SW 1271 (cell line): ENCODE data around the gene TTC32.

Experiments
- DNase-seq, 2 experiments: peaks; one replicate each; lab custom pipeline; 2025; lab: John Stamatoyannopoulos, UW

The TTC32 gene

GRCh38 chr2:19876751-19877150 lies 25.0 kb downstream of the TTC32 start:
- DNase-seq: no peak

DNA sequence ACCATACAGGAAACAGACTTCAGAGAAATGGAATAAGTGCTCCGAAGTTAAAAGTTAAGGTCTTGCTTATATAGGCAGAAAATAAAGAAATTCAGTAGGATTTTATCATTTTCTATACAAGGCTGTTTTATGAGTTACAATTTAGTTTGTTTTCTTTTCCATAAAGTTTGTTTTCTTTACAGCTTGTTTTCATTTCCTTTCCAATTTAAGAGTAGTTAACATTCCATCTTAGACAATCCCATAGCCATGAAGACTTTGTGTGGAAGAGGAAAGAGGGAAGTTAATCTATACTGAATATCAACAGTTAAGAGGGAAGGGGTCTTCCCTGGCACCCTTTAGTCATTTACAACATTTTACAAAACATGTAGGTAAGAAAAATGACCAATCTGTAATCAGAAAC lies 26.5 kb downstream of the TTC32 start:
- no peak for DNase-seq

DNA sequence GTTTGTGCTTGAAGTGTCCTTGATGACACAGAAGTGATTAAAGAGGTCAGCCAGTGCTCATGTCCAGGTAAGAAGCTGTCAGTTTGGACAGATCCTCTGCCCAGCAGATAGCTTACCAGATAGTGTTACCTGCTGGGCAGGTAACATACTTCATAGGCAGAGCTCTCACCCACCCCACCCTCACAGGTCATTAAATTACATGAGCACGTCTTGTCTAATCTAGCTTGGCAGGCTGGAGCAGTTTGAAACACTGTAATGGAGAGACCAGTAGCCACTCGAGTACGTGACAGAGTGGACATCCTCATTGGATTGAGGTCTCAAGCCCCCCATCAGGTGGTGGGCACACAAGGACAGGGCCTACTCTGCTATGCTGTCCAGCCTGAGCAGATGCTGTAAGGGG lies 27.1 kb downstream of the TTC32 start:
- no peak for DNase-seq

DNA sequence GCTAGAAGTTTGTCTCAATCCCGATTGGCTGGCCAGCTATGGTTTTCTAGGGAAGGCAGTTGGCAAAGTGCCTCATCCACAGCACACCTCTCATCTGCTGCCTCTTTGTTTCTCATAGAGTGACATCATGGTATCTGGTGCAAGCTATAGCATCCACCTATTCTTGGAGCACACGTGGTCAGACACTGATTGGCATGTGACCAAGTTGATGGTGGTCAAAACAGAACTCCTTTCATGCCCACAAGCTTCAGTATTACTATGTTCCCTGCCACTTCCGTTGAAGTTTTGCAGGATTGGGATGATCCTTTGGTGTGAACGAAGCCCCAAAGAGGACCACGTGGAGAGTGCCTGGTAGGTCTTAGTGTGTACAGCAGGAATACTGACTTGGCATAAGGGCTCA lies 28.8 kb downstream of the TTC32 start:
- no peak for DNase-seq

GRCh38 chr2:19872302-19872701 lies 29.5 kb downstream of the TTC32 start:
- DNase-seq: no peak

GRCh38 chr2:19871836-19872235 lies 29.9 kb downstream of the TTC32 start:
- DNase-seq: no peak

- DNase-seq: no peak
These were observed 31.0 kb downstream of the TTC32 start for GRCh38 chr2:19870792-19871191.

- DNase-seq: no peak
These were observed 32.8 kb downstream of the TTC32 start for GRCh38 chr2:19868701-19869580.

DNA sequence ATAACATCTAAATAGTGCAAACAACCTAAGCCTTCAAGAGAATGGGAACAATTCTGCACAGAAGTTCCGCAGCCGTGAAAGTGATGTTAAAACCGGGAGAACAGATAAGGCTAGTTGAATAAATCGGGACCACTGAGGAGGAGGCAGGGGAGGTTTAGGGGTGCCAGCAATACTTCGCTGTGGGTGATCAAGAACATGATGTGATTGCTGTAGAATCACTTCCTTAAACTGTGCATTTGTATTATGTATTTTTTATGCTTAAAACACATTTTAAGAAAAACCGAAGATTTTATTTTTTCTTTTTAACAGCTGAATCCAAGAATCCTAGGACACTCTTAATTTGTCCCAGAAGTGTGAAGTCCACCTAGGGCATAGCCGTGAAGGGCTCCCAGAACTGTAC lies 33.6 kb downstream of the TTC32 start:
- no peak for DNase-seq

DNA sequence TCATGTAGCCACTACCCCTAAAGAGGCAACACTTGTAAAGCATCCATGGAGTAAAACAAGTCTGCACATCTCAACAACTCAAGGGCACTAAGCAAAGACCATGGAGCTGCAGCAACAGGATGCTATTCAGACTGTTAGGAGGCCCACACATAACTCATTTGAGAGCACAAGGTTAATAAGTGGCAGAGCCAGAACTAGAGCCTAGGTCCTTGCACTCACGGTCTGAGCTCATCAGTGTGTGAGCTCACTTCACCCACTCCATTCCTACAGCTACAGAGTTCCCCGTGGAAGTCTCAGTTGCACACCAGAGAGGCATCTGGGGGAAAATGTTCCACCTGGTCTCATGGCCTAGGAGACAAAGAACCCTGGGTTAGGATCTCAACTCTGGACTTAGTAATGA lies 35.0 kb downstream of the TTC32 start:
- no peak for DNase-seq

DNA sequence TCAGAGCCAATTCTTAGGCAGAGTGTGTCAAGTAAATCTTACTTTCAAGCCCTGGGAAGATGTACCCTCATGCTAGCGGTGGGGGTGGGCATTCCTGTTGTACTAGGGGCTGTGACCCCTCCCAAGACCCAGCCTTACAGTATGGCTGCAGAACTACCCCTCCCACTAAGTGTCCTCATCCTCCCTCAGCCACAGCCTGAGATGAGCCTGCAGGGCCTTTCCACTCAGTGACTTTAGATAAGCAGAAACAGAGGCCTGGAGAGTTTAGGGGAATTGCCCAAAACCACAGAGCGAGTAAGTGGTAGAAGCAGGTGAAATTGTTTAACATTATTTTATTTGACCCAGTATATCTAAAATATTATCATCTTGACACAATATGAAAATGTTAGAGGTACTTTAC lies 36.6 kb downstream of the TTC32 start:
- DNase-seq: no peak

GRCh38 chr2:19864381-19864780 lies 37.4 kb downstream of the TTC32 start:
- DNase-seq: no peak

- peak in 1 of 2 experiments; percentile 30 for DNase-seq
These were observed 38.3 kb downstream of the TTC32 start for GRCh38 chr2:19863303-19864041.

GRCh38 chr2:19861813-19862212 lies 40.0 kb downstream of the TTC32 start:
- no peak for DNase-seq

DNA sequence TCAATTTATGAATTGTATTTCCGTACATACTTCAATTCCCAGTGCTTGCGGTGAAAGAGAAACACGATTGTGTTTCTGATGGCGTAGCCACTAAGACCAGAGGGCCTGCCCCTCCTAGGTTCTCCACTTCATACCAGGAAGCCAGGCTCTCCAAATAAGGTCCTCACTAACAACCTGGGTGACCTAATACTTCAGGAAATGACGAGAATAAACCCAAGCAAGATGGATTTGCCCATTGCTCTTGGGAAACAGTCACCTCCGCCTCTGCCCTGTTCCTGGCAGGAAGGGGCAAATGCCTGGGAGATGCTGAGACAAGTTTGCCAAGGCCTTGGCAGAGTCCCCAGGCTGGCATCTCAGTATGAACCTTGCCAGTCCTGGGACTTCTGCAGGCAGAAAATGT lies 41.8 kb downstream of the TTC32 start:
- no peak for DNase-seq

- DNase-seq: no peak
These were observed 42.2 kb downstream of the TTC32 start for GRCh38 chr2:19859565-19859964.

DNA sequence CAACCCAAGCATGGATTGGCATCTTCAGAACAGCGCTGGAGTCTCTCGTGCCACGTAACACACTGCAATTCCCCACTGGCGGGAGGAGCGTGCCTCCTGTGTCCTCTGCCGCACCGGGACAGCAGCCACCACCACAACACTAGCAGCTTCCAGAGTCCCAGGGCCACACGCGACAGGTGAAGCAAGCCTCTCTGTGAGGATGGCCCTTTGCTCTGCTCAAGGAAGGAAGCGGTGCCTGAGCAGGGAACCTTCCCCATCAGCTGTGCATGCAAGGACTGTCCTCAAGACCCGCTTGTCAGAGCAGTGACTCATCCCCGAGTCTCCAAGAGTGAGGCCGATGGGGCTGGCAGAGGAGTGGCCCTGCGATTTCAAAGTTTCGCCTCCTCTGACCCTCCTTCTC lies 44.0 kb downstream of the TTC32 start:
- DNase-seq: no peak

DNA sequence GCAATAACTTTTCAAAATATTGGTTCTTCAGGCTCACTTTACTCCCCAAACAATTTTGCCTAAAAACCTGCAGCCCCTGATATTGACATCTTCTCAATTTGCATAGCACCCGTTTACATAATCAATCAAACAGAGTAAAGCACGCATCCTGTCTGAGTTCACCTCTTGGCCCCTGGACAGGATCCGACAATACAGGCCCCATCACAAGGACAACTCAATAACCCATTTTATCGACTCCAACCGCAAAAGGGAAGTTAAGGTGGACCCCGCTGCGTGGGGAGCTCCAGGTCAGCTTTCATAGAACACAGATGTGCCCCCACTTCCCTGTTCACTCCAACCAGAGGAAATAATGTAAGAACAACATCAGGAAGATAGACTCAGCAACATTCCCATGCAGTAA lies 44.7 kb downstream of the TTC32 start:
- DNase-seq: no peak

DNA sequence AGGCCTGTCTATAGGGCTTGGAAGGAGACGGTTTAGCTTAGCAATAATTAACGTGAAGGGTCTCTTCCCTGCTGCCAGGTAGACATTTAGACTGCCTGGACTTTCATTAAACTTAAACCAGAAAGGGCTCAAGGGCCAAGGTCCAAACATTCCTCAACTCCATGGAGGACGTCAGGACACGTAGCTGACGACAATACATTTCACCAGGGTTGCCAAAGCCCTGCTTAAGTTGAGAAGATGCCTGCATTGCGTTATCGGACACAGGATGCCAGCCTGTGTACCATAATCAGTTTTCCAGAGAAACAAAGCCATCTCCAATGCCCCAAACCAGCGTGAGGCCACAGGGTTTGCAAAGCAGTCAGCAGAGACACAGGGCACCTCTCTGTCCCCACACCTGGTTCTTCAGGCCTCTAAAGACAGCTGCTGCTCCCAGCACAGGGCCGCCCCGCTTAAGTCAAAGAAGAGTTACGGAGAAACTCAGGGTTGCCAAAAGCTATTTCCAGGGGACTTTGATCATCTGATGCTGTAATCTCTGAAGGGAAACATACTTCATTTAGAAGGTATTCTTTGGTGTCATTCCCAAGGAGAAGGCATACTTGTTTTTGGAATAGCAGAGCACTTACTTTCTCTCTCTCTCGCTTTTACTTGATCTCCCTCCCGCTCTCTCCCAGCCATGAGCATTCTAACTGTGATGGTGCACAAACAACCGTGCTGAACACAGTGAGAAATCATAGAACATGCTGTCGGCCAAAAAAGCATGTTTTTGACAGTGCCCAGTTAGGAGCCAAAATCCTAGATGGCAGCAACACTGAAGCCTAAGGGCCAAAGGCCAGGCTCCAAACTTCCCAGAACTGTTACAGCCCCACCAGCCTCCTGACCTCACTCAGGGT lies 46.0 kb downstream of the TTC32 start:
- DNase-seq: no peak

DNA sequence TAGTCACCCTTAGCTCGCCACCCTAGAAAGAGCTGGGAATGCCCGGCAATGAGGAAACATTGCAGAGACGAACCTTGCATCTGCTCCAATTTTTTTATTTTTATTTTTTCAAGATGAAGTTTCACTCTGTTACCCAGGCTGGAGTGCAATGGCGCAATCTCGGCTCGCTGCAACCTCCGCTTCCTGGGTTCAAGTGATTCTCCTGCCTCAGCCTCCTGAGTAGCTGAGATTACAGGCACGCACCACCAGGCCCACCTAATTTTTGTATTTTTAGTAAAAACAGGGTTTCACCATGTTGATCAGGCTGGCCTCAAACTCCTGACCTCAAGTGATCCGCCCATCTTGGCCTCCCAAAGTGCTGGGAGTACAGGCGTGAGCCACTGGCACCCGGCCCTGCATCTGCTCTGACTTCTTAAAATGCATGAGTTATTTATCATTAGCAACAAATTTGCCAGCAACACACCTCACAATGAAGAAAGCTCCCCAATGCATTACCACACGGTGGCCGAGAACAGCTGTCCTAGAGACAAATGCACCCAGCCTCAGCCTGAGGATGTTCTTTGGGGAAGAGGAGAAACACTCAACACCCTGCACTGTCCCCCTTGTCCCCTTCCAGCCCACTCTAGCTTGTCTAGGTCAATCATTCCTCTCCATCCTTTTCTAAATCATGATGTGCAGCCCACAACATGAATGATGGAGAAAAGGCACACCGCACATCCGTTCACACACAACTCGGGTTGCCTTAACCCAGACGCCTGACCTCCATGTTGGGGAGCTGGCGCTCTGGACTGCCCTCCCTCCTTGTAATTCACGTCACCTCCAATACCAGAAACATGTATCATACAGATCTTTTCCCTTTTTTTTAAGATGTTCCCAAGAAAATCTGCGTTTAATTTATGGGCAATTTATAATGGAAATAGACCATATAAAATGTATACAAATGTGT lies 46.9 kb downstream of the TTC32 start:
- DNase-seq: no peak

- DNase-seq: no peak
These were observed 50.6 kb downstream of the TTC32 start for GRCh38 chr2:19851116-19851695.
